HG03025 (cell line): ENCODE measurements around the gene TECPR1.

ENCODE experiments used
- ATAC-seq: cut with Tn5 transposase; IDR thresholded peaks from one replicate; pipeline ENCODE4 v1.9.1; 2021; ENCODE audit warnings: mild to moderate bottlenecking, moderate library complexity; ENCODE audit not compliant: unreplicated experiment, low FRiP score

TECPR1 gene

DNA sequence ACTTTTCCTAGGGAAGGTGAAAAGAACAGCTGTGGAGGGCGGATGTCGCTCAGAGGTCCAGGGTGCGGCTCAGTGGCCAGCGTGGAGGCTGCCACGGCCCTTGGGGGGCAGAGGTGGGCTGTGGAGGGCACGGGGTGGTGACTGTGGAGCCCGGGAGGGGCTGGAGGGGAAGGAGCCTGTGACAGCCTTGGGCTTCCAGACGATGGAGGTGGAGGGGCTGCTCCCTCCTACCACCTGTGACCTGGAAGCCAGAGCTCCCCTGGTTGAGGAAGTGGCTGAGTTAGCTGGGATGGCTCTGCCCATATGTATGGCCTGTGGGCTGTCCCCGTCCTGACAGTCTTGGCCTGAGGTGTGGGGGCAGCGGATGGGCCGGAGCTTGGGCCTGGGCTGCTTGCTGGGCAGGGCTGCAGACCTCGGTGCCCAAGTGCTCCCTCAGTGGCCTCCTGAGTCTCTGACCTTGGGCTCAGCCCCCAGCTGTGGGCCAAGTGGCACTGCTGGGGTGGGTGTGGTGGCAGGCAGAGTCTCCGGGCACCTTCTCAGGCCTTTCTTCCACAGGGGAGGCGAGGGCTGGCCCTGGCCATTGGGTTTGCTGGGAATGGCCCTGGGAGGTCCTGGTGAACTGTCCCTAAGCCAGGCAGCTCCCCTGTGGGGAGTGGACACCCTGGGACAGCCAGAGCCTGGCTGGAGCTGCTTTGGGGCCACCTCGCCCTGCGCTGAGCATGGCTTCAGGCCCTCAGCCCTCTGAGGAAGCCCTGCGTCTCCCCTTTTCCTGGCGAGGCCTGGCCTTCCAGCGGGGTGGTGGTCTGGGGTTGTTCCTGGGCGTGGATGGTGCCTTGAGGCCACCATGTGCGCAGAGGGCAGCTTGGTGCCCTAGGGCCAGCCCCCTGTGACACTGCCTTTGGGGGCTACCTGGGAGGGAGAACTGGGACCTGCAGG lies 33.4 kb upstream of the TECPR1 start:
- ATAC-seq = no peak

GRCh38 chr7:98284335-98285036 lies 32.5 kb upstream of the TECPR1 start:
- ATAC-seq = no peak

DNA sequence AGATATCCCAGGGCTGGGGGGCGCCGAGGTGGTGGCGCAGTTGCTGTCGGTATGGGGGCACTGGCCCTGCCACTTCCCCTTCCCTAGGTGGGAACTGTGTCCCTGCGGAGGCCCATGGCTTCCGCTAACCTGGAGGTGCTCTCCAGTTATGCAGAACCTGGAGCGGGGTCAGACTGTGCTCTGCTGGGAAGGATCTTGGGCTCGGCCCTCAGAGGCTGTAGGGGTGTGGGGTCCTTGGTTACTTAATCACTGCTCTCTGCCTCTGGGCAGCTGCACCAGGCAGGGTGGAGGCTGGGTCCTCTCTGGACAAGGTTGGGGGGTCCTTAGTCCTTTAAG lies 31.8 kb upstream of the TECPR1 start:
- no peak for ATAC-seq

- no peak for ATAC-seq
Observed at GRCh38 chr7:98283127-98283886, 31.3 kb upstream of the TECPR1 start.

GRCh38 chr7:98282703-98283102 lies 30.7 kb upstream of the TECPR1 start:
- ATAC-seq = no peak

DNA sequence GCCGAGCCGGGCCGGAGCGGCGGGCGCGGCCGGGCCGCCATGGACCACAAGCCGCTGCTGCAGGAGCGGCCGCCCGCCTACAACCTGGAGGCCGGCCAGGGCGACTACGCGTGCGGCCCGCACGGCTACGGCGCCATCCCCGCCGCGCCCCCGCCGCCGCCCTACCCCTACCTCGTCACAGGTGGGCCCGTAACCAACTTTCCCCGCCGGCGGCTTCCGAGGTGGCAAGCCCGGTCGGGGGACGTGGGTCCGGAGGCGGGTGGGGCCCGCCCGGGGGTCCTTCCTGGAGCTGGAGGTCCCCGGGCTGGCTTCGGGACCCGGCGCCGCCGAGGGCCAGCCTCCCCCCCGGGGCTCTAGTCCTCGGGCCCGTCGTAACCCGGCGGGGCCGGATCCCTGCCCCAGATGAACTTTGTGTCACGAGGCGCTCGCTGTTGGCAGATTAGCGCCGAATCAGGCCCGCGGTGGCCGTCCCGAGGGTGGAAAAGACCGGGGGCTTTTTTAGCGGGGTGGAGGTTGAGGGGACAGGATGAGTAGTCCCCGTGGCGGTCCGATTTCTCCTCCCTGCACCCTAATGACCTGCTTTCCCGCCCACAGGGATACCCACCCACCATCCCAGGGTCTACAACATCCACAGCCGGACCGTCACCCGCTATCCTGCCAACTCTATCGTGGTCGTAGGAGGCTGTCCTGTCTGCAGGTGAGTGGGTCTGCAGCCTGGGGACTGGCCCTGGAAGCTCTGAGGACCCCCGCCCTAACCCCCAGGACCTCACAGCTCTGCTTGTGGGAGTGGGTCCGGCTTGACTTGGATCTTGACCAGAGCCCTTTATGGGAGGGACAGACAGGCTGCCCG lies 29.9 kb upstream of the TECPR1 start:
- peak; percentile 24 for ATAC-seq

- peak; percentile 87 for ATAC-seq
Observed at GRCh38 chr7:98280791-98281756, 29.0 kb upstream of the TECPR1 start, which contains the start of gene BRI3. BRI3 (plus strand) TSS chr7:98281686; CDS start chr7:98281796, 110 bp downstream.

DNA sequence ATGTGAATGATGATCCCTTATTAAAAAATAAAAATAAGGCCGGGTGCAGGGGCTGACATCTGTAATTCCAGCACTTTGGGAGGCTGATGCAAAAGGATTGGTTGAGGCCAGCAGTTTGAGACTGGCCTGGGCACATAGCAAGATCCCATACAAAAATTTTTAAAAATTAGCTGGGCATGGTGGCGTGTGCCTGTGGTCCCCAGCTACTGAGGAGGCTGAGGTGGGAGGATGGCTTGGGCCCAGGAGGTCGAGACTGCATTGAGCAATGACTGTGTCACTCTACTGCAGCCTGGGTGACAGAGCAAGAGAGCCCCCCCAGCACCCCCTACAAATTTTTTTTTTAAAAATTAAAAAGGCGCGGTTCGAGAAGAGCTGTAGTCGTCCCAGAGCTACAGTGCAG lies 28.3 kb upstream of the TECPR1 start:
- ATAC-seq = no peak

DNA sequence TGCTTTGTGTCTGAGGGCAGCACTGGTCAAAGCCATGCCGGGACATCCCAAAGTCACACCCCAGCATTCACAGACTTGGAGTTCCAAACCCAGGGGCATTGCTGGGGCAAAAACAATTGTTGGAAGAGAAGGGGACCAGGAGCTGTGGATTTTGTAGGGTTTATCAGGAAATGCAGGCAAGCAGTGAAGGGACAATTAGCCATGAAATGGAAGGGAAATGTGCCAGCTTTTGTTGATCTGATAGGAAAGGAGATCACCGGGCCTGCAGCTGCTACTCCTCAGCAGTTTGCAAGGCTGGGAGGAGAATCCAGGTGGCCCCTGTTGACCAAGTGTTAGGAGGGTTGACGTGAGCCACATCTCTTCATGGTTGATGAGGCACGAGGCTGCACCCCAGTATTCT lies 26.9 kb upstream of the TECPR1 start:
- ATAC-seq = no peak

DNA sequence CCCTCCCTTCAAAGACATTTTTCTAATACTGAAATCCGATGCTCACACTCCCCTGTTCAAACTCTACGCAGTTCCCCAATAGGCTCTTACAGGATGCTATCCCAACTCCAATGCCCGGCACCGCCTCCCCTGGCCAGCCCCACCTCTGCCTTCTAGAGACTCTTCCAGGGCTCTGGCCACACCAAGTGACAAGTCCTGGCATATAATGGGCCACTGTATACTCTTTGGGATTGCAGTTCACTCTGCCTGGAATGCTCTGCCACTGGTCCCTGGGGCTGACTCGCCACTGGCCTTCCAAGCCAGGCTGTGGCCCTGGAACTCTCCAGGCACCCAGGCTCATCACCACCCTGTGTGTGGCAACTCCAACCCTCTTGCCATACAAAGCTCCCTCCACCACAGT lies 26.4 kb upstream of the TECPR1 start:
- no peak for ATAC-seq

GRCh38 chr7:98276241-98276761 lies 24.3 kb upstream of the TECPR1 start:
- no peak for ATAC-seq

GRCh38 chr7:98267303-98267702 lies 15.3 kb upstream of the TECPR1 start:
- ATAC-seq = no peak

DNA sequence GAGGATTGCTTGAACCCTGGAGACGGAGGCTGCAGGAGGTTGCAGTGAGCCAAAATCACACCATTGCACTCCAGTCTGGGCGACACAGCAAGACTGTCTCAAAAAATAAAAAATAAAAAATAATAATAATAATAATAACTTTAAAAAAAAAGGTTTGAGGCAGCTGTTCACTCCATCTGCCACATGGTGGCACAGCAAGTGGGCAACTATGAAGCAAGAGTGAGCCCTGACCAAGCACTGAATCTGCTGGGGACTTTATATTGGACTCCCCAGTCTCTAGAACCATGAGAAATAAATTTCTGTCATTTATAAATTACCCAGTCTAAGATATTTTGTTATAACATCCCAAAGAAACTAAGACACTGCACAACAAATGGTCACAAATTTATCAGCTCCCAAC lies 14.8 kb upstream of the TECPR1 start:
- no peak for ATAC-seq

DNA sequence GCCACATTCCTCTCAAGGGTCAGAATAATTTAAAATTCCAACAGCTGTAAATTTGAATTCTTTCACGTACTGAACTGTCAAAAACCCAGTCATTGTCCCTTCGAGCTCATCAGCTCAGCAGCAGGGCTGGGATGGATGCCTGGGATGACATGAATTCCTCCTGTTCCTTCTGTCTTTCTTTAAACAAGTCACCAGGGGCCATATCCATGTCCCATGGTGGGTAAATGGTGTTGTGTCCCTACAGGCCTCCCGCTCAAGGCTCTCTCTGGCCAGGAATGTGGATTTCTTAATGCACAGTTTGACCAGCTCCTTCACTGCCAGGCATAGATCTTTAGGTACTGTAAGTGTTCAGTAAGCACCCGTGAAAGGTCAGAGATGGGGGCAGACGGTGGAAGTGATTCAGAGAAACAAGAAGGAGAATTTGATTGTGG lies 13.8 kb upstream of the TECPR1 start:
- no peak for ATAC-seq

DNA sequence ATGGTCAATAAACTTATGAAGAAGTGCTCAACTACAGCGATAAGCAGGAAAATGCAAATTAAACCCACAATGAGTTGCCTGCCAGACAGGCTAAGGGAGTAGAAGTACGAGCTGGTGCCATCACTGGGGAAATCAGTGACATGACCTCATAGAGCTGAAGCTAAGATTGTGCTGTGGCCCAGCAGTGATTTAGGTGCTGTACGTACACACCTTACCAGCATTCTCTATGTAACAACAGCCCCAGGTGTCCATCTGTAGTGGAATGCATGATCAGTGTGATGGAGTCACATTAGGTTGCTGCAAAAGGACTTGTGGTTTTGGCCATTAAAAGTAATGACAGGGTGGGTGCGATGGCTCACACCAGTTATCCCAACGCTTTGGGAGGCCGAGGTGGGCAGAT lies 5.7 kb upstream of the TECPR1 start:
- ATAC-seq = no peak

- no peak for ATAC-seq
Observed at GRCh38 chr7:98256431-98256830, 4.4 kb upstream of the TECPR1 start.

DNA sequence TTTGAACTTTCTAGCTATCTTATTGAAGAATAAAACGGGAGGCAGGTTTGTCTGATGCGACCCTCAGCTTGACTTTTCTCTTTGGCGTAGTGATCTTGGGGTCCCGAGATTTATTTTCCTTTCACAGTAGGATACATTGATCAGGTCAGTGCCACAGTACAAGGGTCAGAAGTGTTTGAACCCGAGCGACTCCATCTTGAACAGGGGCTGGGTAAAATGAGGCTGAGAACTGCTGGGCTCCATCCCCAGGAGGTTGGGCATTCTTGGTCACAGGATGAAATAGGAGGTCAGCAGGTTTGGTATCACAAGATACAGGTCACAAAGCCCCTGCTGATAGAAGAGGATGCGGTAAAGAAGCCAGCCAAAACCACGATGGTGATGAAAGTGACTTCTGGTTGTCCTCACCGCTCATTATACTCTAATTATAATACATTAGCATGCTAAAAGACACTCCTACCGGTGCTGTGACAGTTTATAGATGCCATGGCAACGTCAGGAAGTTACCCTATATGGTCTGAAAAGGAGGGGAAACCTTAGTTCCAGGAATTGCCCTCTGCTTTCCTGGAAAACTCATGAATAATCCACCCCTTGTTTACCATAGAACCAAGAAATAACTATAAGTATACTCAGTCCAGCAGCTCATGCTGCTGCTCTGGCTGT lies 3.0 kb upstream of the TECPR1 start:
- ATAC-seq = no peak

- no peak for ATAC-seq
Observed at GRCh38 chr7:98254516-98254915, 2.5 kb upstream of the TECPR1 start.
